Heart left ventricle (tissue), 13 donors: ENCODE results near the gene POLR2J.

Experiments
- POLR2A ChIP-seq, 2 donors: fragments of 450-650 bp; IDR thresholded peaks; one replicate each; pipeline ENCODE4 v1.6.1; 2017; ENCODE audit warnings: antibody characterized with exemption in 2 of 2, mild to moderate bottlenecking in 2 of 2, moderate library complexity in 2 of 2
- TF ChIP-seq, protein P1 (sequence below), 12 donors: fragments of 200-600 bp; sonication (generic) in 4 of 12; IDR thresholded peaks; one replicate each; pipeline versions ENCODE4 v1.5.0 to v1.8.0; 2018 to 2022; ENCODE audit warnings: antibody characterized with exemption in 12 of 12, mild to moderate bottlenecking in 5 of 12
- donor health status: ischemic (EF 13 %, LVEDD 7.1; RV severe dilation, severe dysfunction).
- donor health status: DM: no; HTN: yes; CAD: no.
- donor health status: DM: no; HTN: no; CAD: no.
- donor health status: ischemic (EF 25% LVEDD 6.9; RV normal size, moderate dysfunction).
- donor health status: ischemic (EF 25% LVEDD 5.7; RV mildly dilated, moderate dysfunction).
- donor health status: ischemic (EF 35%, LVEDD 5.7; RV mildly dilated, moderate dysfunction).
- donor health status: nonischemic (EF 11% LVEDD 7.7; RV severe dilation, severe dysfunction).
- donor health status: DM: yes; HTN: yes; CAD: no.
- donor health status: PGD.
- donor health status: ischemic (EF 29% LVEDD 5.4; RV normal size, mild dysfunction).
- donor health status: nonischemic (EF 23%, LVEDD 6.1; RV moderate dilation, normal function).

- TF ChIP-seq, protein P1, sequence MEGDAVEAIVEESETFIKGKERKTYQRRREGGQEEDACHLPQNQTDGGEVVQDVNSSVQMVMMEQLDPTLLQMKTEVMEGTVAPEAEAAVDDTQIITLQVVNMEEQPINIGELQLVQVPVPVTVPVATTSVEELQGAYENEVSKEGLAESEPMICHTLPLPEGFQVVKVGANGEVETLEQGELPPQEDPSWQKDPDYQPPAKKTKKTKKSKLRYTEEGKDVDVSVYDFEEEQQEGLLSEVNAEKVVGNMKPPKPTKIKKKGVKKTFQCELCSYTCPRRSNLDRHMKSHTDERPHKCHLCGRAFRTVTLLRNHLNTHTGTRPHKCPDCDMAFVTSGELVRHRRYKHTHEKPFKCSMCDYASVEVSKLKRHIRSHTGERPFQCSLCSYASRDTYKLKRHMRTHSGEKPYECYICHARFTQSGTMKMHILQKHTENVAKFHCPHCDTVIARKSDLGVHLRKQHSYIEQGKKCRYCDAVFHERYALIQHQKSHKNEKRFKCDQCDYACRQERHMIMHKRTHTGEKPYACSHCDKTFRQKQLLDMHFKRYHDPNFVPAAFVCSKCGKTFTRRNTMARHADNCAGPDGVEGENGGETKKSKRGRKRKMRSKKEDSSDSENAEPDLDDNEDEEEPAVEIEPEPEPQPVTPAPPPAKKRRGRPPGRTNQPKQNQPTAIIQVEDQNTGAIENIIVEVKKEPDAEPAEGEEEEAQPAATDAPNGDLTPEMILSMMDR (IDR thresholded peaks at IDR 0.05): no peak
- no peak for TF ChIP-seq POLR2A (IDR thresholded peaks at IDR 0.05)
Measured at GRCh38 chr7:102467581-102468477, 10.9 kb downstream of the POLR2J start.
